PC-3 (cell line): ENCODE data around the gene IL11RA. TPM values are rescaled to one million over a fixed set of nuclear protein-coding genes. Genes with fewer than 3 reads are reported as not detected.

Source experiments
- ATAC-seq: fragments of 200-7000 bp; cut with Tn5 transposase; 2 replicates; pipeline ENCODE4 v1.9.1; 2020; ENCODE audit warnings: mild to moderate bottlenecking, moderate library complexity
- Bru-seq: library from RNA; stranded (reverse); fragments of 400-500 nt; gene quantifications from one replicate; lab custom pipeline; 2021; lab: Mats Ljungman, UMichigan
- BruChase-seq, 2 experiments: library from RNA; stranded (reverse); fragments of 400-500 nt; gene quantifications; one replicate each; lab custom pipeline; 2021; lab: Mats Ljungman, UMichigan
- BruUV-seq: library from RNA; stranded (reverse); fragments of 400-500 nt; replicated peaks from 2 replicates; lab custom pipeline; 2021; lab: Mats Ljungman, UMichigan
- CTCF ChIA-PET: fragments of 300-600 bp; sonication (Branson Sonifier 250); formaldehyde crosslinking; loops from one replicate; lab custom pipeline; 2022; ENCODE audit warnings: antibody characterized with exemption; lab: Charles Lee
- POLR2A ChIA-PET: fragments of 300-600 bp; sonication (Branson Sonifier 250); formaldehyde crosslinking; loops from one replicate; lab custom pipeline; 2022; ENCODE audit warnings: antibody characterized with exemption; ENCODE audit not compliant: unreplicated experiment; lab: Charles Lee
- DNase-seq: peaks from one replicate; pipeline ENCODE4 v3.0.0-alpha.2; 2015
- H2AFZ ChIP-seq: fragments of 300-600 bp; sonication (generic); 2 replicates; pipeline ENCODE4 v1.6.0; 2016; ENCODE audit warnings: antibody characterized with exemption, low read length
- H3F3A ChIP-seq: fragments of 300-600 bp; sonication (generic); one replicate; pipeline ENCODE4 v1.6.0; 2017; ENCODE audit warnings: antibody characterized with exemption, low read length, control low read depth, mild to moderate bottlenecking; ENCODE audit not compliant: unreplicated experiment
- H3K27ac ChIP-seq: fragments of 300-600 bp; sonication (generic); 2 replicates; pipeline ENCODE4 v1.5.1; 2016; ENCODE audit warnings: mild to moderate bottlenecking, low read length
- H3K27me3 ChIP-seq: fragments of 300-600 bp; sonication (generic); 2 replicates; pipeline ENCODE4 v1.6.1; 2016; ENCODE audit warnings: low read length, mixed read lengths
- H3K36me3 ChIP-seq: fragments of 300-600 bp; sonication (generic); 2 replicates; pipeline ENCODE4 v1.6.1; 2016; ENCODE audit warnings: low read depth, mixed run types, low read length, mixed read lengths
- H3K4me1 ChIP-seq: fragments of 300-600 bp; sonication (generic); 2 replicates; pipeline ENCODE4 v1.5.1; 2016; ENCODE audit warnings: low read length; ENCODE audit not compliant: insufficient read depth
- H3K4me2 ChIP-seq: fragments of 300-600 bp; sonication (generic); 2 replicates; pipeline ENCODE4 v1.6.0; 2016; ENCODE audit warnings: low read length
- H3K4me3 ChIP-seq: fragments of 300-600 bp; sonication (generic); 2 replicates; pipeline ENCODE4 v1.5.1; 2016; ENCODE audit warnings: mild to moderate bottlenecking, low read length, mixed read lengths
- H3K79me2 ChIP-seq: fragments of 300-600 bp; sonication (generic); 2 replicates; pipeline ENCODE4 v1.6.1; 2017; ENCODE audit warnings: low read length, mixed read lengths
- H3K9ac ChIP-seq: fragments of 300-600 bp; sonication (generic); 2 replicates; pipeline ENCODE4 v1.6.0; 2016; ENCODE audit warnings: mild to moderate bottlenecking, low read length
- H3K9me2 ChIP-seq: fragments of 300-600 bp; sonication (generic); replicated peaks from 2 replicates; pipeline ENCODE4 v1.6.1; 2016; ENCODE audit warnings: mixed run types, low read length, mixed read lengths
- H3K9me3 ChIP-seq: fragments of 300-600 bp; sonication (generic); 2 replicates; pipeline ENCODE4 v1.6.1; 2016; ENCODE audit warnings: low read length, mixed read lengths
- H4K20me1 ChIP-seq: fragments of 300-600 bp; sonication (generic); 2 replicates; pipeline ENCODE4 v1.6.1; 2016; ENCODE audit warnings: low read length, mixed read lengths
- CTCF ChIP-seq: fragments of 300-600 bp; sonication (generic); conservative IDR thresholded peaks from 2 replicates; pipeline ENCODE4 v1.5.1; 2017; ENCODE audit warnings: antibody characterized with exemption, low read depth, mild to moderate bottlenecking, low read length
- EZH2 ChIP-seq: fragments of 300-600 bp; sonication (generic); IDR thresholded peaks from one replicate; pipeline ENCODE4 v1.6.1; 2017; ENCODE audit warnings: antibody characterized with exemption, mild to moderate bottlenecking, low read length; ENCODE audit not compliant: unreplicated experiment
- EZH2phosphoT487 ChIP-seq: fragments of 300-600 bp; sonication (generic); IDR thresholded peaks from 2 replicates; pipeline ENCODE4 v1.6.1; 2018; ENCODE audit warnings: mild to moderate bottlenecking, antibody characterized with exemption, low read length, borderline replicate concordance
- intact Hi-C: fragments of 100-400 bp; cut with micrococcal nuclease; formaldehyde crosslinking; loops from 2 replicates; pipeline ENCODE4 v1.9.0; 2023
- long read RNA-seq: library from polyadenylated mRNA; unstranded; transcript quantifications from one replicate; pipeline ENCODE4 v2.0.0, GENCODE V29; 2021; ENCODE audit not compliant: unreplicated experiment
- total RNA-seq: library from RNA; depleted of rRNA; stranded (reverse); fragments of >200 nt; gene quantifications from 2 replicates; pipeline ENCODE4 v1.2.3, GENCODE V29; 2014; rRNA removed

IL11RA gene
- 8.3 and 8.7 TPM in 2 replicates for total RNA-seq
- percentile 42 among the genes with signal in this experiment for Bru-seq, nascent RNA
- percentile 52 among the genes with signal in this experiment for BruChase-seq, experiment 1, labeled RNA remaining after a 6-hour chase
- BruChase-seq, experiment 2, labeled RNA remaining after a 2-hour chase = percentile 52 among the genes with signal in this experiment
- long read RNA-seq, partial matches to known transcripts = 7 of 17 reads
- long read RNA-seq, other reads (novel, unspliced or antisense) = 7 of 17 reads

- ATAC-seq = peak; percentile 92
- Histone ChIP-seq H3K36me3 (no peaks in the 10 kb centered on the region), H3F3A (no peaks in the 10 kb centered on the region), H3K4me1 (peaks cover 22% of the 10 kb centered on the region; the same call in 1 of the 2 replicates), H3K27ac (peak within 1 kb of the TSS; percentile 29; the same call in 1 of the 2 replicates), H3K9me3 (no peaks in the 10 kb centered on the region), H3K79me2 (peaks cover 7% of the 10 kb centered on the region; the same call in 1 of the 2 replicates), H3K9ac (peak within 1 kb of the TSS; percentile 18; the same call in 1 of the 2 replicates), H3K4me2 (peak within 1 kb of the TSS; percentile 89), H2AFZ (peak within 1 kb of the TSS; percentile 78), H3K27me3 (no peaks in the 10 kb centered on the region), H3K9me2 (no peaks in the 10 kb centered on the region), H3K4me3 (peak within 1 kb of the TSS; percentile 61), H4K20me1 (no peaks in the 10 kb centered on the region)
- intact Hi-C loops = no loop called here
- no TSS peak for BruUV-seq
- TF ChIP-seq EZH2phosphoT487 (no peak), CTCF (no peak), EZH2 (no peak)
- DNase-seq = peak; percentile 68
- ChIA-PET CTCF (no interaction called here), POLR2A (interaction anchor here (1.0 kb wide), 1 partner anchor 13 kb away, joined by 5 read pairs; no protein-coding TSS in a partner anchor)
Measured at GRCh38 chr9:34651876-34652601, at the start of gene IL11RA. IL11RA (plus strand) TSS chr9:34652185; CDS start chr9:34655218, 3,033 bp downstream.

GRCh38 chr9:34603610-34604231 lies 48.3 kb upstream of the IL11RA start:
- H3K27ac ChIP-seq = no peak overlapping the region
- ChIA-PET CTCF (interaction anchor here (0.5 to 1.0 kb wide), 5 partner anchors 17 to 216 kb away, joined by 3 to 9 read pairs (median 3); partner anchors contain the start of gene DCTN3), POLR2A (interaction anchor here (0.6 kb wide), 1 partner anchor 23 kb away, joined by 3 read pairs; no protein-coding TSS in a partner anchor)
- DNase-seq (peak; percentile 84), ATAC-seq (peak; percentile 93)
- H2AFZ ChIP-seq = no peak overlapping the region
- no peak overlapping the region for H3K4me3 ChIP-seq
- no peaks in the 10 kb centered on the region for H3K79me2 ChIP-seq
- H3K4me1 ChIP-seq = no peaks in the 10 kb centered on the region
- no peaks in the 10 kb centered on the region for H3F3A ChIP-seq
- no peaks in the 10 kb centered on the region for H3K36me3 ChIP-seq
- H3K27me3 ChIP-seq = no peaks in the 10 kb centered on the region
- H4K20me1 ChIP-seq = no peaks in the 10 kb centered on the region
- intact Hi-C loops = no loop called here
- no peak overlapping the region for H3K4me2 ChIP-seq
- TF ChIP-seq EZH2phosphoT487 (no peak), EZH2 (no peak), CTCF (peak; percentile 87)
- H3K9me2 ChIP-seq = no peaks in the 10 kb centered on the region
- no peak overlapping the region for H3K9ac ChIP-seq
- no peaks in the 10 kb centered on the region for H3K9me3 ChIP-seq
- BruUV-seq = no TSS peak
